Activated CD8-positive, alpha-beta memory T cell treated with anti-CD3 and anti-CD28 coated beads for 4 hours (primary cell): Measurements from ENCODE around the gene TPPP3.
"Not testable (repeated sequence)": the region's sequence is repeated elsewhere in the genome, so short reads cannot be mapped to it uniquely, and the experiment has no call there.

Source experiments
- DNase-seq, 2 donors: peaks; one replicate each; pipeline ENCODE4 v3.0.0-alpha.2; 2020; ENCODE audit warnings: low read depth in 2 of 2

TPPP3 gene

DNA sequence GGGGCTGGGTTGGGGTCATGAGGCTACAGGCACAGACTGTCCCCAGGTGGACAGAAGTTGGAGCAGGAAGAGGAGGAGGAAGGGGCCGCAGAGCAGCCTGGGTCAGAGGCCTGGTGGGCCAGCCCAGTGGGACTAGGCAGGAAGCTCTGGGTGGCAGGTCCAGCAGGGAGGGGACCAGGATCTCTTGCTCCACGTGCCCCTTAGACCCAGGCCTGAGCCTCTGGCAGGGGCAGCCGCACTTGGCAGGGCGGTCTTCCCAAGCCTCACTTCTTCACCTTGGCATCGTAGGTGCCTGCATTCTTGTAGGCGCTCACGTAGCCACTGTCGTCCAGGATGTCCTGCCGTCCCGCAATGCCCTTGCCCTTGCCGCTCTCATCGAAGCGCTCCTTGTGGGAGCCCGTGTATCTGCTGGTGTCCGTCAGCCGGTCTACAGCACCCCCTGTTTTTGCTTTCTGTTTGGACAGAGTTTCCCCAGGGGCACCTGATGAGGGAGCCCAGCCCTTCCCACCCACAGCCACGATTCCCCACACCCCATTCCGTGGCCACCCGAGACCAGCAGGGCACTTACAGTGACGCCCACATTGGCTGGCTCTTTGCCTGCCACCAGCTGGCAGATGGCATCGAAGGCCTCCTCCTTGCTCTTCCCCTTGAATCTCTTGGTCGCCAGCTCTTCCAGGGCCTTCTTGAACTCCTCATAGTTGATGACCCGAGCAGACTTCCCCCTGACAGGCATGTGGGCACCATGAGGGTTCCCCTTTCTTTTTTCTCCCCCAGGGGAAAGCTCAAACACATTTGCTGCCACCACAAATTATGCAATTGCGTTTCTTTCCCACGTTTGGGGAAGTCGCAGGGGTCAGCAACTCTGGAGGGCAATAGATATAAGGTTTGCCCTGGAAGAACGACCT is 3.1 kb downstream of the TPPP3 start:
- no peak for DNase-seq

DNA sequence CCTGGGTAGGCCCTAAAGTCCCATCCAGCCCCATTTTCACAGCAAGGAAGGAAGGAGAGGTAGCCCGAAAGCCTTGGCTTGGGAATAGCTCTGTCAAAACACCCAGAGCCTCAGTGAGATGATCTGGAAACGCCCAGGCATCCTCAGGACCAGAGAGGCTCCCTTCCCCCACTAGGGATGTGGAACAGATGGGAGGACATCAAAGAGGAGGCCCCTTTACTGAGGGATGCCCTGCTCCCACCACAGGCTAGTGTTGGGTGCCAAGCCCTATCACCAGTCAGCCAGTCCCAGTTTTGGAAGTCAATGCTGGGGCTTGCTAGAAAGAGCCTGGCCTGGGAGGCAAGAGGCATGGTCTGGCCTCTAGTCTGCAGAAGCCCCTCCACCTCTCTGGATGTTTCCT is 4.7 kb downstream of the TPPP3 start:
- no peak for DNase-seq

DNA sequence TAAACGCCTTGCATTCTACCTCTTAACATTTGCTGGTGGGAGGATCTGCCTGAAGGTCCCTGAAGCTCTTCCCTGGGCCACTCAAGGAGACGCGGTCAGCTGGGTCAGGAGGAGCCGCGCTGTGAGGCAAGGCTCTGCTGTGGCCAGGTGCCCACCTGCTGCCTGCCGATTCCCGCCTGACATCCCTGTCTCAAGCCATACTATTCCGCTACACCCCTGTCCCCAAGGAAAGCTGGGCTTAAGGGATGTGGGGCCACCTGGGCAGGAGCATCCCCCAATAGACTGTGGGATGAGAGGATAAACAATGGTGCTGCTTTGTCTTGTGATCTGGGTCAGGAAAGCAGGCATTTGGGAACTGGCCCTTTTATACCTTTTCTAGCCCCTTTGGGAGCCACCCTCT is 5.1 kb downstream of the TPPP3 start:
- no peak for DNase-seq

DNA sequence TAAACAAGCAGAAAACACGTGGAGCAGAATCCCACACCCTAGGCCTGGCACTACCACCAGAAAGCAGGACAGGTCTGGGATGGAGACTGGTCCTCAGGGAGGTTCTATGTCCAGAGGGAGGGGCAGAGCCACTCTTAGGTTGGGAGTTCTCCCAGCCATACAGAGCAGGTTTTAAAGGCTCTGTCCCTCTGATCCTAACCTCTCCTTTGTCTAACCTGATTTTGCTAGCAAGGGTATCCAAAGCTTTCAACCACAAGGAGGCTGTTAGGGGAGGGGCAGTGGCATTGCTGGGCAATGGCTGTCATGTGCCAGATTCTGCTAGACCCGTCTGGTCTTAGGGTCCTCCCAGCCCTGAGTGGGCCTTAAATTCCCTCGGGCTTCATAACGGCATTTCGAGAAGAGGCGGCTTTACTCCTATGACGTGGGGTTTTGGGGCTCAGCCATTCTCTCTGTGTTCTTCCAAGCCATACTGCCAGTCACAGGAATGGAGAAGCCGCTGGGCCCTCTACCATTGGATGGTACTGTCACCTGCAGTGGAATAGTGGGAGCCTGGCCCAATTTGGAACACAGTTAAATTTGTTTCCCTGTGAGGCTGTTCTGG is 5.7 kb downstream of the TPPP3 start:
- no peak for DNase-seq

DNA sequence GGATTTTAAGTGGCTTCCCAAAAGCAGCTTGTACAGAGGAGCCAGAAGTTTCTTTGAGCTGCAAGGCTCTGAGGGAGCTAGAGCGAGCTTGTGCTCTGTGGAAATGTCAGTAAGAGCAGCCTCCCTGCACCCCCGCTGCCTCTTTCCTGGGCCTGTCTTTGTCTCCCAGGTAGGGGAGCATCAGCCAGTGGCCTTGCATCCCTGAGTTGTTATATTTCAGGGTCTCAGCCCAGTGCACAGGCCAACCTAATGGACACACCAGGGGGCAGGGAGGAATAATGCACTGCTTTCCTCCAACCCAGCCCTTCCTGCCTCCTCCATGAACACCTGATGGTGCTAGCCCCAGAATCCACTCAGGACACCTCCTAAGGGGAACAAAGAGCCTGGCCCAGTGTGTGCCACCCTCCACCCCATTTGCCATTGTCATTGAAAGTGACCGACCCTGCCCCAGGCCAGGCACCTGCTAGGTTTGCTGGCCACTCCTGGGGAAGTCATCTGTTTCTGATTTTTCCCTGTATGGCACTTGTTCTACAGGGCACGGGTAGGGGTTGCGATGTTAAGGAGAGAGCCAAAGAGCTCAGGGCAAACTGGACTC is 6.3 kb downstream of the TPPP3 start:
- no peak for DNase-seq

DNA sequence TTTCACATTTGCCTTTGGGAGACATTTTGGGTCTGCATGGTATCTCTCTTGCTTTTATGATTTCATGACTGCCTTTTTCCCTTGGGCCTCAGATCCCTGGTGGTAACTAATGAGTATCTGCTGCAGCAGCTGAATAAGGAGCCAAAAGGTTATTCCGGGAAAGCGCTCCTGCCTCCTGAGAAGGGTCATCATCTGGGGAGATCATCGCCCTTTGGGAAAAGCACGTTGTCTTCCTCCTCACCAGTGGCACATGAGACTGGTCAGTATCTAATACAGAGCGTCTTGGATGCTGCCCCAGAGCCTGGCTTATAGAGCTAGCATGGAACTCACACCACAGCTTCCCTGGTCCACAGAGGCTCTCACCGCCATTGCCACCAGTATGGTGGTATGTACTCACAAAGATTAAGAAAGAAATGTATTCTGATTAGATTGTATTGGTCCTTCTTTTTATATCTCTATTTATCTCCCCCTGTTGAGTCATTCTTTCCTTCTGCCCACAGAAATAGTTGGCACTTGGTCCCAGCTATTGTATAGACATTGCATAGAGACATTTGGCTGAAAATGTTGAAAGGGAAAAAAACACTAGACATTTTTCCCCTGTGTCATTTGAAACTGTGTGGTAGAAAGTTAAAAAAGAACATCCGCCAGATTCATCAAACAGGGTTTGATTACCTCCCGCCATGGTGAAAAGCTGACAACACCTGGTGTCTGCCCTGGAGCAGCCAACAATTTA is 8.4 kb downstream of the TPPP3 start:
- no peak for DNase-seq

DNA sequence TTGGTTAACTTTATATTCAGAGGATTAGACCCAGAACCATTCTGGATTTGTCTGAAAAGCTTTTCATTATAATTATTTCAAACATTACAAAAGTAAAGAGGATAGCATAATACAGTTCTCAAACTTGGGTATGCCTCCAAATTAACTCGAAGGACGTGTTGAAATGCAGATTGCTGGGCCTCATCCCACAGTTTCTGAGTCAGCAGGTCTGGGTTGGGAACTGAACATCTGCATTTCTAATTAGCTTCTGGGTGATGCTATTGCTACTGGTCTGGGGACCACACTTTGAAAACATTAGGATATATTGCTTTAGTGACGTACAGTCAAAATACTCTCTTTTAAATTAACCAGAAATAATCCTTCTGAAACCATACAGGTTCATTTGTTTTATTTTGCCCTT is 10.0 kb downstream of the TPPP3 start:
- no peak for DNase-seq

DNA sequence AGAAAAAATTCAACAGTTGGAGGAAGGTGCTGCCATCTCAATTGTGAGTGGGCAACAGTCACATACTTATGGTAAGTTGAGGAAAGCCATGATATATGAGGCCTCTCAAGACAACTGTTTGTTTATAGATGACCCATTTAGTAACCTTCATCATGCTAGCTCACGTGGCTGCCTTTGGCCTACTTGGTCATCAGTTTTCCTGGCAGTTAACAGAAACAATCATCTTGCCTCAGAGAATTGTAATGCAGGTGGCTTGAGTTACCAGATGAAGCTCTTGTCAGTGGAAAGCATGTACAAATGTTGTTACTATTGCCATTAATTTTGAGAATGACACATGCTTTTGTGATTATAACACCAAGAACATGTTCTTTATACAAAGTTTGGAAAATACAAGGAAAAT is 14.7 kb downstream of the TPPP3 start:
- no peak for DNase-seq

DNA sequence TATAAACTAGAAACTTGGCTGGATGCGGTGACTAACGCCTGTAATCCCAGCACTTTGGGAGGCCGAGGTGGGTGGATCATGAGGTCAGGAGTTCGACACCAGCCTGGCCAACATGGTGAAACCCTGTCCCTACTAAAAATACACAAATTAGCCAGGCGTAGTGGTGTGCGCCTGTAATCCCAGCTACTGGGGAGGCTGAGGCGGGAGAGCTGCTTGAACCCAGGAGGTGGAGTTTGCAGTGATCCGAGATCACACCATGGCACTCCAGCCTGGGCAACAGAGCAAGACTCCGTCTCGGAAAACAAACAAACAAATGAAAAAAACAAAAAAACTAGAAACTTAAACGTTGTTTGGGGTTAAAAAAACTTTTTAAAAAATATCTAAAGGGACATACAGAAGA is 17.3 kb downstream of the TPPP3 start:
- not testable (repeated sequence) for DNase-seq

DNA sequence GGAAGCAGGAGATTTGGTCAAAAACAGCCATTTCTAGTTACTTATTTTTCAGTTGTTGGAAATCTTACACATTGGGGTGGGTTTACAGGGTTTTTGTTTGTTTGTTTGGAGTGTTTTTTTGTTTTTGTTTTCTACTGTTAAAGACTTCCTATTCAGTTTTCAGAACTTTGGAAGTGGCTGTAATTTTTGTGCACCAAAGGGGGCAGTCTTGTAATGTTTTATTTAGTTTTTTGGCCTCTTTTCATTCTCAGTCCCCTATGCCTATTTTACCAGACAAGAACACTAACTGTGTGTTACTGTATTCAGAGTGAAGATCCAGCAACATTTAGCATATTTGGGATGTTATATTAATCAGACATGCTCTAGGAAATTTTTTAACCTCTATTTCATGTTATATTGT is 20.6 kb downstream of the TPPP3 start:
- DNase-seq = no peak

DNA sequence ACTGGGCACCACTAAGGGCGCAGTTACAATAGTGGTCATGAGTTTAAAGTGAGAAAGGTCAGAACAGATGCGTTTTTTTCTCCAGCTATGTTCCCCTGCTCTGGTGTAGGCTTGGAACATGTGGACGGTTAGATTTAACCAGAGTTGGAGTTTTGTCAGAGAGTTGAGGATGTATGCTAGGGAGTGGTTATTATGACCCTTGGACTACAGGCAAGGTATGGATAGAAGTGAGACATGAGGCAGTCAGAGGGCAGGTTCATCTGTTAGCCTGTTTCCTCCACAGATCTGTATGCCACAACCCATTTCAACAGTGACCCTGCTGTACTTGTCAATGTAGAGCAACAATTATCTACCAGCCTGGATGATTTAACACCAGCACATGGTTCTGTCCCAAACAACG is 22.6 kb downstream of the TPPP3 start:
- no peak for DNase-seq

DNA sequence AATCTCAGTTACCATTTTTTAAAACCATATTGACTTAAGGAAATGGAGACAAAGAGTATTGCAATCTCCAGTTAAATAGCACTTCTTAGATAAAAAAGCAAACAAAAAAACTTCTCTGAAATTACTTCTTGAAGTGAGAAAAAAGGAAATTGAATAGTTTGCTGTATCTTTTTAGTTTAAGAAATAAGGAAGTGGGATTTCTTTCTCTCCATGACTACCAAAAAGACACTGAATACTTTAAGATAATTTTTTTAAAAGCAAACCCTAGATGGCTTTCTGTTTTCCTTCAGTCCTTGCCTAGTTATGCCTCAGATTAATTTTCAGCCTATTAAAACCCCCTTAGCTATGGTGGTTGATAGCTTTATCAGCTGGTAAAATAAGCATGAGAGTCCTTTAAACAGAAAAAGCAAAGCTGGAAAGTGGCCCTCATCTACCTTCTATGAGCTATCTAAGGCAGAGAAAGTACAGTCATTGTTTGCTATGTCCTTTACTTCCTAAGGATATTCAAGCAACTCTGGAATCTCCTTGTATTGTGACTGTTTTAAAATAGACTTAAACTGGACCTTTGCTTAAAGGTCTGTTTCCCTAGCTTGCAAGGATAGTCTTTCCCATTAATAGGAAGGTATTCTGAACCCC is 28.6 kb downstream of the TPPP3 start:
- DNase-seq = no peak

DNA sequence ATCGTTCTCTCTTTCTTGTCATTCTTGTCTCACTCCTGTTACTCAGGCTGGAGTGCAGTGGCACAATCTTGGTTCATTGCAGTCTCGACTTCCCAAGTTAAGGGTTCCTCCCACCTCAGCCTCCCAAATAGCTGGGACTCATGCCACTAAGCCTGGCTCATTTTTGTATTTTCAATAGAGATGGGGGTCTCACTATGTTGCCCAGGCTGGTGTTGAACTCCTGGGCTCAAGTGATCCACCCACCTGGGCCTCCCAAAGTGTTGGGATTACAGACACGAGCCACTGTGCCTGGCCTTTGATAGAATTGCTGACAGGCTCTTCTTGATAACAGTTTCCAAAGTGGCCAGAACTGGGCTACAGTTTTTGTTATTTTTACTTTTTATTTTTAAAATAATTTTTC is 32.3 kb downstream of the TPPP3 start:
- no peak for DNase-seq

DNA sequence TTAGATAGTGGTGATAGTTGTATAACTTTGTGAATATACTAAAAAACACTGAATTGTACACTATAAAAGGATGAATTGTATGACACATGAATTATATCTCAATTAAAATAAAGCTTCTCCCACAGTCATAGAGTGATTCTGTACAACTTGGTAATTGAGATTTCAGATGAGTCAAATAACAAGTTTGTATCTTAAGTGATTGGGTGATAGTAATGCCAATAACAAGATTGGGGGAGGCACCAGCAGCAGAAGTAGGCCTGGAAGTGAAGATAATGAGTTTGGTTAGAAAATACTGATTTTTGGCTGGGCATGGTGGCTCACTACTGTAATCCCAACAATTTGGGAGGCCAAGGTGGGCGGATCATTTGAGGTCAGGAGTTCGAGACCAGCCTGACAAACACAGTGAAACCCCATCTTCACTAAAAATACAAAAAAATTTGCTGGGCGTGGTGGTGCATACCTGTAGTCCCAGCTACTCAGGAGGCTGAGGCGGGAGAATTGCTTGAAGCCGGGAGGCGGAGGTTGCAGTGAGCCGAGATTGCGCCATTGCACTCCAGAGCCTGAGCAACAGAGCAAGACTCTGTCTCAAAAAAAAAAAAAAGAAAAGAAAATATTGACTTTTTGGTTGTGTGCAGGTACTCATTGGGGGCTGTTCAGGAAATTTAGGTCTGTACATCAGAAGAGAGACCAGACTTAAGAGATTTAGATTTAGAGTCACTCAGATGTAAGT is 33.6 kb downstream of the TPPP3 start:
- DNase-seq = not testable (repeated sequence)

DNA sequence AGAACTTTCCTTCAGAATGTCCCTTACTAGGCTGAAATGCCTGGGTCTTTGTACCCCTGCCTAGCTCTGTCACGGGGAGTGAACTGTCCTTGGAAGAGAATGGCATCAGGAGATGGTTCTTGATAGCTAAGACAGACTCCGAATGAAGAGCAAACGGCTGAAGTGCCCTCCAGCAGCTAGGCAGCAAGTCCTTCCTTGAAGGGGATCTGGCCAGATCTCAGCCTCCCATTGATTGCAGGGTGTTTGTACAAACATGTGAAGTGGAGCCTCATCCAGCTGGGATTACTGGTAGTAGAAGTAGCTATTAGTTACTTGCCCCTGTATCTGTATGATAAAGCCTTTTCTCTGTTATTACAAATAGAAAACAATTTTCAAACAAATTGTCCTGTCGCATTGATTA is 35.7 kb downstream of the TPPP3 start:
- no peak for DNase-seq

DNA sequence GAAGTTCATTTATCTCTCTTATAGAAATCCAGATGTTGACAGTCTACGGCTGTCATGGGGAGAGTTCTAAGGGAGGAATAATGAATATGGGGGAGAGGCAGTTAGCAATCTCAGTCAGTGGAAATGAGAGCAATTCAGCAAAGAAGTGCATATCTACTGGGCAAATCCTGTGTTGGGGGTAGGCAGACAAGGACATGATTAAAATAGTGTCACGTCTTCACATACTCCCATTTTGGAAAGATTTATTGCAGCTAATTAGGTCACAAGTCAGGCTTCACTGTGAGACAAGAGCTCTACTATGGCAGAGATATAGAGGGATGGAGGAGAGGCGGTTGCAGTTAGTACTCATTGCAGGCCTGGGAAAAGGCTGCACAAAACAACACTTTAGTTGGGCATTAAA is 36.9 kb downstream of the TPPP3 start:
- no peak for DNase-seq

DNA sequence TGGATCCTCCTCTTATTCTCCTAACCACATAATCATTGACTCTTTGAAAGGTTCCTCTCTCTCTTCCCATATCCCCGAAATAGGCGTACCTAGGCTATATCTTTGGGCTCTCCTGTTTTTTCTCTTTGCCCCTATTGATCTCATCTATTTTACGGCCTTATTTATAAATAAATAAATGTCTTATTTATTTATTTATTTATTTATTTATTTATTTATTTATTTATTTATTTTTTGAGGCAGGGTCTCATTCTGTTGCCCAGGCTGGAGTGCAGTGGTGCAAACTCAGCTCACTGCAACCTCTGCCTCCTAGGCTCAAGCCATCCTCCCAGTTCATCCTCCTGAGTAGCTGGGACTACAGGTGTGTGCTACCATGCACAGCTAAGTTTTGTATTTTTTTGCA is 40.8 kb downstream of the TPPP3 start:
- DNase-seq = not testable (repeated sequence)

DNA sequence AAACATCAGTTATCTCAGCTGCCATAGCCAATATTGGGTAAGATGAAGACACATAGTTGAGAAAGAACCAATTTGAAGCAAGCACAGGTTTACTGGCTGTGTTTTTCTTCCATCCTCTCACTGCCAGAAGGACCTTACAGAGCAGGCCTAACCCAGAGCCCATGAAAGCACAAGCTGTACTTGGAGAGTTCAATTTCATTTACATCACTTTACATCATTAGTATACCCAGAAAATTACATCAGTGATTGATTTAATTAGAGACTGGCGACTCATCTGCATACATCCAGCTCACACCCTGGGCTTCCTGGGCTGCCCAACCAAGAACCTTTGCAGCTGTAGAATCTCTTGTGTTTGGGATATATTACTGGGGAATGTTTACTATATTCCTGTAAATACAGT is 43.0 kb downstream of the TPPP3 start:
- DNase-seq = no peak

DNA sequence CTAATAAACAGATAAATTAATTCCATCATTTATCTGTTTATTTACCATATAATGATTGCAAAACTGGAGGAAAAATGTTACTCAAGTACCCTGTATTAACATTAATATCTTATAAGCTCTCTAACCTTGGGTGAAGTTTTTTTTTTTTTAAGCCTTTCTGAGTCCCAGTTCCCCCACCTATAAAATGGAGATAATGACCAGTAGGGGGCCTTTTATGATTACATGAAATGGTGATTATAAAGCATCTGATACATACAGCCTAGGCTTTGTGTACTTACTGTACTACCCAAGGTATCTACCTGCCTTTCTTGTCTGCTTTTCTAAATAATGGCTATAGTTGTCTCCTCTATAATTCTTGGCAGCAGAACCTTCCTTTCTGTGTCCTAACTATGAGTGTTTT is 44.1 kb downstream of the TPPP3 start:
- no peak for DNase-seq

DNA sequence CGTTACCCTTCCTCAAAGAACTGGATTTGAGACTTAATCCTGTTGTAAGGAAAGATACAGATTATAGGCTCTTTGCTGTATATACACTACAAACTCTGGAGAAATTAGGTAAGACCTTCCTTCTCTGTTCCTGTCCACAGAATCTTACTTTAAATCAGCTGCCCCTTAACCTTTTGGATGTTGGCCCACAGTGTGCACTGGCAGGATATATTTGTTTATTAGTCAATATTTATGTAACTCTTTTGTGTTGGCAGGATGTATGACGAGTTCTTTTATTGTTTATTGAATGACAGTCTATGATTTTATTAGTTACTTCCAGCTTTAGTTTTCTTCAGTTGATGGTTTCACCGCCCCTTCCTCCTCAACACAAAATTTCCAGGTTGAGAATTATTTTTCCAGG is 47.0 kb downstream of the TPPP3 start:
- no peak for DNase-seq

DNA sequence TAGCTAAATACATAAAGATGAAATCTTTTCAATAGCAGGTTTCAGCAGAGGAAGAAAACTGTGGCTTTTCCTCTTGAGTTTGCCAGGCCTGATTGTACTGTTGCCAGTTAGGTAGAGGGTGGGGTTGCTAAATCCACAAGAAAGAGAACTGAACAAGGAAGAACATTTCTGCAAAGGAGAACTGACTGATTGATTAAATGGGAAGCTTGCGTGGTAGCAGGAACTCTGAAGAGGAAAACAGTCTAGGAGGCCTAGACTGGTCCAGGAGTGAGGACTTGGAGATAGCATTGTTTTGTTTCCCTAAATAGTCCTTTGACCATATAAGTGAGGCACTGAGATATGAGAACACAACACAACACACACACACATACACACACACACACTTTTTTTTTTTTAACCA is 47.9 kb downstream of the TPPP3 start:
- no peak for DNase-seq
